RWPE2 (cell line): Measurements from ENCODE around the gene CPNE6.
"Not testable (repeated sequence)": the region's sequence is repeated elsewhere in the genome, so short reads cannot be mapped to it uniquely, and the experiment has no call there.

ENCODE experiments used
- ATAC-seq: fragments of 200-7000 bp; cut with Tn5 transposase; 3 replicates; pipeline ENCODE4 v1.9.1; 2021; ENCODE audit warnings: low read depth
- DNase-seq: peaks from one replicate; pipeline ENCODE4 v3.0.0-alpha.2; 2020; ENCODE audit warnings: low spot score
- H3K27ac ChIP-seq: fragments of 450-650 bp; 2 replicates; pipeline ENCODE4 v1.5.1; 2017; ENCODE audit warnings: mild to moderate bottlenecking; ENCODE audit not compliant: poor library complexity, severe bottlenecking
- H3K27me3 ChIP-seq: fragments of 250-450 bp; sonication (Bioruptor Pico); 2 replicates; pipeline ENCODE4 v1.5.1; 2021; ENCODE audit warnings: mild to moderate bottlenecking, moderate library complexity; ENCODE audit not compliant: insufficient read depth, poor library complexity, severe bottlenecking
- H3K36me3 ChIP-seq: fragments of 250-450 bp; sonication (Bioruptor Pico); 2 replicates; pipeline ENCODE4 v1.5.1; 2020; ENCODE audit warnings: low read depth, mild to moderate bottlenecking, moderate library complexity
- H3K4me1 ChIP-seq: fragments of 250-450 bp; sonication (Bioruptor Pico); 2 replicates; pipeline ENCODE4 v1.5.1; 2021; ENCODE audit warnings: mild to moderate bottlenecking, moderate library complexity; ENCODE audit not compliant: insufficient read depth, poor library complexity, severe bottlenecking
- H3K4me3 ChIP-seq: fragments of 250-450 bp; sonication (Bioruptor Pico); 2 replicates; pipeline ENCODE4 v1.5.1; 2021; ENCODE audit warnings: mild to moderate bottlenecking, moderate library complexity; ENCODE audit not compliant: severe bottlenecking
- H3K9me3 ChIP-seq: fragments of 250-450 bp; sonication (Bioruptor Pico); 2 replicates; pipeline ENCODE4 v1.5.1; 2021; ENCODE audit warnings: mild to moderate bottlenecking, moderate library complexity; ENCODE audit not compliant: severe bottlenecking
- CTCF ChIP-seq: fragments of 450-650 bp; IDR thresholded peaks from one replicate; pipeline ENCODE4 v1.5.1; 2017; ENCODE audit warnings: mild to moderate bottlenecking, moderate library complexity; ENCODE audit not compliant: poor library complexity, severe bottlenecking

CPNE6 gene

GRCh38 chr14:24042746-24043145, 28.6 kb upstream of the CPNE6 start:
- ATAC-seq (no peak), DNase-seq (no peak)
- Histone ChIP-seq H3K27me3 (no peaks in the 10 kb centered on the region), H3K4me1 (no peaks in the 10 kb centered on the region), H3K27ac (no peak overlapping the region), H3K36me3 (no peaks in the 10 kb centered on the region), H3K4me3 (no peak overlapping the region), H3K9me3 (no peaks in the 10 kb centered on the region)
- TF ChIP-seq CTCF = no peak

GRCh38 chr14:24049002-24049401, 22.4 kb upstream of the CPNE6 start:
- H3K4me1 ChIP-seq, H3K27ac ChIP-seq, H3K27me3 ChIP-seq, H3K4me3 ChIP-seq, ATAC-seq, DNase-seq, H3K9me3 ChIP-seq, H3K36me3 ChIP-seq: not testable (repeated sequence)

- H3K27me3 ChIP-seq, ATAC-seq, DNase-seq, H3K4me3 ChIP-seq, H3K9me3 ChIP-seq, H3K4me1 ChIP-seq, H3K27ac ChIP-seq, H3K36me3 ChIP-seq: not testable (repeated sequence)
Observed at GRCh38 chr14:24050753-24051152, 20.6 kb upstream of the CPNE6 start.

GRCh38 chr14:24051176-24051788, 20.1 kb upstream of the CPNE6 start:
- Histone ChIP-seq H3K36me3 (no peaks in the 10 kb centered on the region), H3K4me1 (no peaks in the 10 kb centered on the region), H3K9me3 (no peaks in the 10 kb centered on the region), H3K27me3 (peaks cover 3% of the 10 kb centered on the region), H3K27ac (no peak overlapping the region), H3K4me3 (peak overlapping the region; percentile 35)
- TF ChIP-seq CTCF = no peak
- ATAC-seq (no peak), DNase-seq (peak; percentile 66)

- peak within 1 kb of the TSS; percentile 35 for H3K4me3 ChIP-seq
- TF ChIP-seq CTCF = no peak
- no peaks in the 10 kb centered on the region for H3K36me3 ChIP-seq
- H3K9me3 ChIP-seq = no peaks in the 10 kb centered on the region
- DNase-seq (peak; percentile 69), ATAC-seq (peak; percentile 79)
- H3K27me3 ChIP-seq = peaks cover 3% of the 10 kb centered on the region
- no peak within 1 kb of the TSS for H3K27ac ChIP-seq
- H3K4me1 ChIP-seq = no peaks in the 10 kb centered on the region
Observed at GRCh38 chr14:24051789-24052655, 19.3 kb upstream of the CPNE6 start, which contains the start of gene CARMIL3. CARMIL3 (plus strand) TSS chr14:24052009; CDS start chr14:24052154, 145 bp downstream.
